Cardiac muscle cell (in vitro differentiated cells and primary cell): ENCODE results near the gene EVPL. TPM values are rescaled to one million over a fixed set of nuclear protein-coding genes. Genes with fewer than 3 reads are reported as not detected.
"Not testable (repeated sequence)": the region's sequence is repeated elsewhere in the genome, so short reads cannot be mapped to it uniquely, and the experiment has no call there.

ENCODE experiments used
- DNase-seq, 2 donors: peaks; one replicate each; pipeline versions ENCODE4 v3.0.0 to v3.0.0-alpha.2; 2010 to 2017; ENCODE audit warnings: low read depth in 1 of 2, low spot score in 1 of 2
- H3K27ac ChIP-seq: fragments of 200-600 bp; sonication (generic); 2 replicates; pipeline ENCODE4 v1.5.1; 2016
- H3K27me3 ChIP-seq: fragments of 200-600 bp; sonication (generic); 2 replicates; pipeline ENCODE4 v1.6.0; 2016; ENCODE audit warnings: control low read depth
- H3K36me3 ChIP-seq: fragments of 200-600 bp; sonication (generic); 2 replicates; pipeline ENCODE4 v1.5.1; 2016; ENCODE audit warnings: control low read depth
- H3K4me1 ChIP-seq: fragments of 200-600 bp; sonication (generic); 2 replicates; pipeline ENCODE4 v1.8.1; 2017; ENCODE audit warnings: low read depth, mild to moderate bottlenecking, mixed run types
- H3K4me3 ChIP-seq: fragments of 200-600 bp; sonication (generic); 2 replicates; pipeline ENCODE4 v1.5.1; 2016; ENCODE audit warnings: mild to moderate bottlenecking
- H3K9me3 ChIP-seq: fragments of 200-600 bp; sonication (generic); 2 replicates; pipeline ENCODE4 v1.5.1; 2017; ENCODE audit warnings: low read depth, mild to moderate bottlenecking, control low read depth
- polyA plus RNA-seq: library from polyadenylated mRNA; unstranded; fragments of >200 nt; fragmentation: Nextera tagmentation; extraction: Ambion mirVana; gene quantifications from 2 replicates; pipeline ENCODE4 v1.2.1, GENCODE V29; 2016
- total RNA-seq: library from RNA; depleted of rRNA; stranded (reverse); fragments of >200 nt; gene quantifications from 2 replicates; pipeline ENCODE4 v1.2.3, GENCODE V29; 2016
- TF ChIP-seq, protein P1 (sequence below): IDR thresholded peaks from 2 replicates; pipeline ENCODE4 v1.5.1; 2012; ENCODE audit warnings: low read depth, mild to moderate bottlenecking, low read length

The EVPL gene
- total and polyA plus RNA-seq, 2 experiments from 2014 or later = 0.09 TPM; not detected in 1

DNA sequence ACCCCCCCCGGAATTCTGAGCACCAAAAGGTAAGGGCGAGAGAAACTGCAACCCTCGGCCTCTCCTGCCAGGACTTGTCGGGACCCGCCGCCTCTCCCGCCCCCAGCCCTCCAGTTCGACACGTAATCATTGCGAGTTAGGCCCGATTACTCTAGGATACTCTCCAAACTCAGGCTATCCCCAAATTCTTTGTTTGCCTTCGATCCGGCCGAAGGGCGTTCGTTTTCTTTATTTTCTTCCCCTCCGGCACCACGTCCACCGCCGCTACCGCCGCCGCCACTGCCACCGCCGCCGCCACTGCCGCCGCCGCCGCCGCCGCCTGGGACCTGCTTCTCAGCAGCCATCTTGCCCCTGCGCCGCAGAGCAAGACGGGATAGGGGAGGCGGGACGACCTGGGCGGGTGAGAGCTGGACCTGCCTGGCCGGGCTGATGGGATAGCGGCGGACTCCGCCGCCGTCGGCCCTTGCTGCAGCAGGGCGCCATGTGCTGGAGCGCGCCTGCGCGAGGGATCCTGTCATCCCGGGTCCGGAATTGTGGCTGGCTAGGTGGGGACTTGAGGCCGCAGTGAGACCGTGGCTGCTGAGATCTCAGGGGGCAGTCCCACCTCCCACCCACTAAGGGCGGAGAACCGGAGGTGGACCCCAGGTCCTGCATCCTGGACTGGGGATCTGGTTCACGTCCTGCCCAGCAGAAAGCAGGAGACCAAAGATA, 45.2 kb upstream of the EVPL start, which contains the start of gene SRP68:
Gene SRP68, minus strand, starts transcription at position 370 of the 711 bp plus-strand sequence. Its CDS starts 26 bp downstream, at position 344.
- no peaks in the 10 kb centered on the region for H3K9me3 ChIP-seq
- peaks cover 40% of the 10 kb centered on the region for H3K27me3 ChIP-seq
- peak within 1 kb of the TSS; percentile 78 for H3K27ac ChIP-seq
- DNase-seq = peak; percentile 95 to 96
- peaks cover 6% of the 10 kb centered on the region for H3K36me3 ChIP-seq
- H3K4me1 ChIP-seq = peaks cover 16% of the 10 kb centered on the region
- TF ChIP-seq, protein P1, sequence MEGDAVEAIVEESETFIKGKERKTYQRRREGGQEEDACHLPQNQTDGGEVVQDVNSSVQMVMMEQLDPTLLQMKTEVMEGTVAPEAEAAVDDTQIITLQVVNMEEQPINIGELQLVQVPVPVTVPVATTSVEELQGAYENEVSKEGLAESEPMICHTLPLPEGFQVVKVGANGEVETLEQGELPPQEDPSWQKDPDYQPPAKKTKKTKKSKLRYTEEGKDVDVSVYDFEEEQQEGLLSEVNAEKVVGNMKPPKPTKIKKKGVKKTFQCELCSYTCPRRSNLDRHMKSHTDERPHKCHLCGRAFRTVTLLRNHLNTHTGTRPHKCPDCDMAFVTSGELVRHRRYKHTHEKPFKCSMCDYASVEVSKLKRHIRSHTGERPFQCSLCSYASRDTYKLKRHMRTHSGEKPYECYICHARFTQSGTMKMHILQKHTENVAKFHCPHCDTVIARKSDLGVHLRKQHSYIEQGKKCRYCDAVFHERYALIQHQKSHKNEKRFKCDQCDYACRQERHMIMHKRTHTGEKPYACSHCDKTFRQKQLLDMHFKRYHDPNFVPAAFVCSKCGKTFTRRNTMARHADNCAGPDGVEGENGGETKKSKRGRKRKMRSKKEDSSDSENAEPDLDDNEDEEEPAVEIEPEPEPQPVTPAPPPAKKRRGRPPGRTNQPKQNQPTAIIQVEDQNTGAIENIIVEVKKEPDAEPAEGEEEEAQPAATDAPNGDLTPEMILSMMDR = no peak
- peak within 1 kb of the TSS; percentile 69 for H3K4me3 ChIP-seq

DNA sequence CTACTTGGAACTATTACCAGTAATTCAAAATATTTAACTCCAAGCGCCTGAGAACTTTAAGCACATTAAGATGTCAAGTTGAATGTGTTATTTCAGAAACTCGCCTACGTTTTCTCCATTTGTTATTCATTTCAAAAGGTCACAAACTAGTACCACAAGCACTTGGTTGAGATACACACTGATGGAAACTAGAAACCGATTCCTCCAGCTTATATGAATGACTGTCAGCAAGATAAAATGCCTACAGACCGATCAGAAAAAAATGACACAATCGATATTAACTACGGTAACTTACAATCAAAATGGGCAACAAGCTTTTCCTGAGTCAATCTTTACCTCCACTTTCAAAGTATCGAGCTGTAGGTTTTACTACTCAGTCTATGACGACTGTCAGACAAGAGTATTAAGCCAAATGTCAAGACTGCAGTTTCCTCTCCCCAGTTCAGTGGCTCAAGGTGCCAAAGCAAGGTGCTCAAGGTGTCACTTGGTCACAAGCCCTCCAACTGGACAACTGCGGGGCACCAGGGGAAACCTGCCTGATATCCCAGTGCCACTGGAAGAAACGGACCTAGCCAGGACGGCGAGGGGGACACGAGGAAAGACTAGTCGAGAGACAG, 44.5 kb upstream of the EVPL start:
- Histone ChIP-seq H3K4me1 (peaks cover 15% of the 10 kb centered on the region), H3K27ac (peak overlapping the region; percentile 78), H3K9me3 (no peaks in the 10 kb centered on the region), H3K36me3 (peaks cover 13% of the 10 kb centered on the region), H3K4me3 (peak overlapping the region; percentile 69), H3K27me3 (peaks cover 34% of the 10 kb centered on the region)
- DNase-seq = no peak
- TF ChIP-seq, protein P1 = no peak

GRCh38 chr17:76065775-76066174, 38.7 kb upstream of the EVPL start:
- Histone ChIP-seq H3K4me1 (peaks cover under 1% of the 10 kb centered on the region), H3K9me3 (no peaks in the 10 kb centered on the region), H3K4me3 (no peak overlapping the region), H3K36me3 (peaks cover 51% of the 10 kb centered on the region), H3K27ac (no peak overlapping the region), H3K27me3 (no peaks in the 10 kb centered on the region)
- DNase-seq = no peak
- TF ChIP-seq, protein P1 = no peak

GRCh38 chr17:76063875-76064546, 36.9 kb upstream of the EVPL start:
- no peak overlapping the region for H3K4me3 ChIP-seq
- no peak for DNase-seq
- peaks cover 62% of the 10 kb centered on the region for H3K36me3 ChIP-seq
- no peak overlapping the region for H3K27ac ChIP-seq
- TF ChIP-seq, protein P1 = no peak
- H3K4me1 ChIP-seq = no peaks in the 10 kb centered on the region
- no peaks in the 10 kb centered on the region for H3K27me3 ChIP-seq
- no peaks in the 10 kb centered on the region for H3K9me3 ChIP-seq

DNA sequence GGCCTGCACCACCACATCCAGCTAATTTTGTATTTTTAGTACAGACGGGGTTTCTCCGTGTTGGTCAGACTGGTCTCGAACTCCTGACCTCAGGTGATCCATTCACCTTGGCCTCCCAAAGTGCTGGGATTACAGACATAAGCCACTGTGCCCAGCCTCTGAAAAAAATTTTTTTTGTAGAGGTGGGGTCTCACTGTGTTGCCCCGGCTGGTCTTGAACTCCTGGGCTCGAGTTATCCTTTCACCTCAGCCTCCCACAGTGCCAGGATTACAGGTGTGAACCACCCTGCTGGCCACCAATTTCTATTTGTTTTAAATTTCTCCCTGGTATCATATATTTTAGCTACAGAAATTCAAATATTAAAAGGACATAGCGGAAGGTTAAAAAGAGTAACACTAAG, 31.2 kb upstream of the EVPL start:
- H3K9me3 ChIP-seq, H3K4me1 ChIP-seq, H3K27ac ChIP-seq, H3K27me3 ChIP-seq, H3K4me3 ChIP-seq, DNase-seq: not testable (repeated sequence)
- peaks cover 68% of the 10 kb centered on the region for H3K36me3 ChIP-seq

- no peak for DNase-seq
- H3K4me3 ChIP-seq = no peak overlapping the region
- H3K4me1 ChIP-seq = peaks cover 12% of the 10 kb centered on the region
- TF ChIP-seq, protein P1 = no peak
- H3K36me3 ChIP-seq = peaks cover 63% of the 10 kb centered on the region
- H3K27me3 ChIP-seq = no peaks in the 10 kb centered on the region
- no peak overlapping the region for H3K27ac ChIP-seq
- H3K9me3 ChIP-seq = no peaks in the 10 kb centered on the region
Measured at GRCh38 chr17:76056882-76057281, 29.8 kb upstream of the EVPL start.
